Panc1 (cell line): ENCODE data around the gene LBH. TPM values are rescaled to one million over a fixed set of nuclear protein-coding genes. Genes with fewer than 3 reads are reported as not detected.

Experiments used
- ATAC-seq: fragments of 200-7000 bp; cut with Tn5 transposase; 2 replicates; pipeline ENCODE4 v1.9.1; 2020; ENCODE audit warnings: mild to moderate bottlenecking, moderate library complexity
- BruUV-seq: library from RNA; stranded (reverse); fragments of 400-500 nt; replicated peaks from 2 replicates; lab custom pipeline; 2021; lab: Mats Ljungman, UMichigan
- CTCF ChIA-PET: fragments of 300-600 bp; sonication (Branson Sonifier 250); formaldehyde crosslinking; loops from one replicate; lab custom pipeline; 2022; ENCODE audit warnings: antibody characterized with exemption; lab: Charles Lee
- POLR2A ChIA-PET: fragments of 300-600 bp; sonication (Branson Sonifier 250); formaldehyde crosslinking; loops from one replicate; lab custom pipeline; 2022; ENCODE audit warnings: antibody characterized with exemption; lab: Charles Lee
- DNase-seq: peaks from one replicate; pipeline ENCODE4 v3.0.0-alpha.2; 2010; ENCODE audit warnings: low read depth, low spot score
- H3K27ac ChIP-seq: 2 replicates; pipeline ENCODE4 v1.5.1; 2011; ENCODE audit warnings: mild to moderate bottlenecking, low read length, inconsistent platforms
- H3K27me3 ChIP-seq: fragments of 200-500 bp; sonication (Bioruptor generic); 2 replicates; pipeline ENCODE4 v1.6.0; 2014; ENCODE audit warnings: low read length, inconsistent platforms; ENCODE audit not compliant: control insufficient read depth, insufficient read depth
- H3K36me3 ChIP-seq: fragments of 200-500 bp; sonication (Bioruptor generic); 2 replicates; pipeline ENCODE4 v1.5.1; 2014; ENCODE audit warnings: inconsistent platforms, mild to moderate bottlenecking, low read length, moderate library complexity; ENCODE audit not compliant: control insufficient read depth, insufficient read depth
- H3K4me1 ChIP-seq: 2 replicates; pipeline ENCODE4 v1.5.1; 2011; ENCODE audit warnings: inconsistent platforms, mild to moderate bottlenecking, low read length, moderate library complexity; ENCODE audit not compliant: control insufficient read depth, insufficient read depth
- H3K4me3 ChIP-seq, 2 experiments: 2 replicates each; pipeline ENCODE4 v1.5.1; 2011 to 2012; ENCODE audit warnings: low read depth in 2 of 2, low read length in 2 of 2, mild to moderate bottlenecking in 2 of 2, inconsistent platforms in 1 of 2, moderate library complexity in 1 of 2
- H3K9me3 ChIP-seq: fragments of 200-500 bp; sonication (Bioruptor generic); 2 replicates; pipeline ENCODE4 v1.5.1; 2014; ENCODE audit warnings: low read depth, mild to moderate bottlenecking, inconsistent platforms, low read length, moderate library complexity; ENCODE audit not compliant: control insufficient read depth, insufficient read depth
- CTCF ChIP-seq: fragments of 450-650 bp; IDR thresholded peaks from 2 replicates; pipeline ENCODE4 v1.5.1; 2017; ENCODE audit warnings: mild to moderate bottlenecking
- POLR2AphosphoS5 ChIP-seq: IDR thresholded peaks from 2 replicates; pipeline ENCODE4 v1.6.1; 2012; ENCODE audit warnings: mild to moderate bottlenecking, low read depth, low read length, moderate library complexity
- TCF7L2 ChIP-seq: IDR thresholded peaks from 2 replicates; pipeline ENCODE4 v1.6.1; 2011; ENCODE audit warnings: mild to moderate bottlenecking, low read depth, low read length, inconsistent platforms
- in situ Hi-C: cut with HindIII; loops from 2 replicates; pipeline ENCODE4 v1.10.0; 2016; ENCODE audit warnings: low sequenced_read_pairs, low pct_unique_long_range_greater_than_20kb
- intact Hi-C: fragments of 100-400 bp; cut with micrococcal nuclease; formaldehyde crosslinking; loops from one replicate; pipeline ENCODE4 v1.10.0; 2022; ENCODE audit not compliant: unreplicated experiment
- total RNA-seq: library from RNA; stranded (reverse); gene quantifications from one replicate; pipeline ENCODE4 v1.2.1, GENCODE V29; 2021; ENCODE audit not compliant: unreplicated experiment
- TF ChIP-seq, protein P1 (sequence below), 2 experiments: IDR thresholded peaks; 2 replicates each; pipeline ENCODE4 v1.6.1; 2011 to 2012; ENCODE audit warnings: low read depth in 2 of 2, control low read depth in 1 of 2, low read length in 1 of 2, mild to moderate bottlenecking in 1 of 2, moderate library complexity in 1 of 2; ENCODE audit not compliant: insufficient read depth in 1 of 2

LBH gene
- total RNA-seq, 1 experiment from 2014 or later, result 2.2 TPM

DNA sequence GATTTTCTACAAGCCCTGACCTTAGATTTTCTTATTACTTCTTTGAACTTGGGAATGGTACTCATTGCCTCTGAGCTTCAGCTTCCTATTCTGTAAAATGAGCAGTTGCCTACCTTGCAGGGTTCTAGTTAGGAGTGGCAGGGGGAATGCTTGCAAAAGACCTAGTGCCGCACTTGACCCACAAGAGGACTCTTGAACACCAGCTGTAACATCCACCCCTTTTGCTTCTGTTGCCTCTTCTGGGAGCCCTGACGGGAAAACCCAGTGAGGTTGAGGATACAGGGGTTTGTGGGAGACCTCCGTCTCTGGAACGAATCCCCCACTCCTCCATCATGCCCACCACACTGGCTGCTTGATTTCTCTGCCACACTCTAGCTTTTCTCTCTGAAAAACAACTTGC lies 27.1 kb upstream of the LBH start:
- H3K4me1 ChIP-seq, result no peaks in the 10 kb centered on the region
- POLR2A ChIA-PET, result no interaction called here
- in situ Hi-C loops, result no loop called here
- CTCF ChIA-PET, result no interaction called here
- intact Hi-C loops, result no loop called here
- no peak for DNase-seq
- H3K36me3 ChIP-seq, result no peaks in the 10 kb centered on the region
- BruUV-seq, result no TSS peak
- no peak for ATAC-seq
- TF ChIP-seq, protein P1, sequence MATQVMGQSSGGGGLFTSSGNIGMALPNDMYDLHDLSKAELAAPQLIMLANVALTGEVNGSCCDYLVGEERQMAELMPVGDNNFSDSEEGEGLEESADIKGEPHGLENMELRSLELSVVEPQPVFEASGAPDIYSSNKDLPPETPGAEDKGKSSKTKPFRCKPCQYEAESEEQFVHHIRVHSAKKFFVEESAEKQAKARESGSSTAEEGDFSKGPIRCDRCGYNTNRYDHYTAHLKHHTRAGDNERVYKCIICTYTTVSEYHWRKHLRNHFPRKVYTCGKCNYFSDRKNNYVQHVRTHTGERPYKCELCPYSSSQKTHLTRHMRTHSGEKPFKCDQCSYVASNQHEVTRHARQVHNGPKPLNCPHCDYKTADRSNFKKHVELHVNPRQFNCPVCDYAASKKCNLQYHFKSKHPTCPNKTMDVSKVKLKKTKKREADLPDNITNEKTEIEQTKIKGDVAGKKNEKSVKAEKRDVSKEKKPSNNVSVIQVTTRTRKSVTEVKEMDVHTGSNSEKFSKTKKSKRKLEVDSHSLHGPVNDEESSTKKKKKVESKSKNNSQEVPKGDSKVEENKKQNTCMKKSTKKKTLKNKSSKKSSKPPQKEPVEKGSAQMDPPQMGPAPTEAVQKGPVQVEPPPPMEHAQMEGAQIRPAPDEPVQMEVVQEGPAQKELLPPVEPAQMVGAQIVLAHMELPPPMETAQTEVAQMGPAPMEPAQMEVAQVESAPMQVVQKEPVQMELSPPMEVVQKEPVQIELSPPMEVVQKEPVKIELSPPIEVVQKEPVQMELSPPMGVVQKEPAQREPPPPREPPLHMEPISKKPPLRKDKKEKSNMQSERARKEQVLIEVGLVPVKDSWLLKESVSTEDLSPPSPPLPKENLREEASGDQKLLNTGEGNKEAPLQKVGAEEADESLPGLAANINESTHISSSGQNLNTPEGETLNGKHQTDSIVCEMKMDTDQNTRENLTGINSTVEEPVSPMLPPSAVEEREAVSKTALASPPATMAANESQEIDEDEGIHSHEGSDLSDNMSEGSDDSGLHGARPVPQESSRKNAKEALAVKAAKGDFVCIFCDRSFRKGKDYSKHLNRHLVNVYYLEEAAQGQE (IDR thresholded peaks at IDR 0.05; ENCODE audit: insufficient read depth in 1 of 2, low read depth in 2 of 2, low read length in 1 of 2), result no peak
- H3K4me3 ChIP-seq, result no peak overlapping the region
- no peak overlapping the region for H3K27ac ChIP-seq
- peaks cover 5% of the 10 kb centered on the region for H3K27me3 ChIP-seq
- no peaks in the 10 kb centered on the region for H3K9me3 ChIP-seq

DNA sequence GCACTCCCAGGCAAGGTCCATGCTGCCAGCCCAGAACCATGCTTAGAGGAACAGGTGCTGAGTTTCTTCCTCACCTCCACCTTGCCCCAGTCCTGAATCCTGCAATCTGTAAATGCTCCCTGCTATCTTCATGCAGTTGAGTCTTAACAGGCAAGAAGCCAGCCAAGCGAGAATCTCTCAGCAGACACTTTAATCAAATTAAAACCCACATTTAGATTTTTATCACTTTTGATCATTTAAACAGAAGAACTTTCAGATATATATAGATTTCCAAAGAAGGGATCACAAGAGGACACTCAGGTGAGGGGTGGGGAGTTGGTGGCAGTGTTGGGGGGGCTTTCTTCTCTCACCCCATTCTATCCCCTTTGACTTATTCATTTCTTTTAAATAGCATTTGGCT lies 25.9 kb upstream of the LBH start:
- BruUV-seq, result no TSS peak
- H3K4me1 ChIP-seq, result no peaks in the 10 kb centered on the region
- H3K4me3 ChIP-seq, result no peak overlapping the region
- H3K27ac ChIP-seq, result no peak overlapping the region
- H3K27me3 ChIP-seq, result peaks cover 5% of the 10 kb centered on the region
- in situ Hi-C loops, result no loop called here
- ATAC-seq (no peak), DNase-seq (no peak)
- no peaks in the 10 kb centered on the region for H3K36me3 ChIP-seq
- no peaks in the 10 kb centered on the region for H3K9me3 ChIP-seq
- TF ChIP-seq CTCF (no peak), TCF7L2 (no peak), POLR2AphosphoS5 (no peak)
- TF ChIP-seq, protein P1 (IDR thresholded peaks at IDR 0.05; ENCODE audit: insufficient read depth in 1 of 2, low read depth in 2 of 2, low read length in 1 of 2), result no peak
- ChIA-PET POLR2A (no interaction called here), CTCF (no interaction called here)
- intact Hi-C loops, result no loop called here
